HepG2 (cell line): ENCODE data around the gene TUBA4A. TPM values are rescaled to one million over a fixed set of nuclear protein-coding genes. Genes with fewer than 3 reads are reported as not detected.

Experiments
- ATF1 ChIP-seq: IDR thresholded peaks from 2 replicates; pipeline ENCODE4 v1.6.1; 2016; ENCODE audit warnings: mild to moderate bottlenecking, control low read depth
- BCL6 ChIP-seq: IDR thresholded peaks from 2 replicates; pipeline ENCODE4 v1.6.1; 2016; ENCODE audit warnings: missing genetic modification reagents, missing compliant biosample characterization
- CBFB ChIP-seq: sonication (generic); formaldehyde crosslinking; IDR thresholded peaks from 2 replicates; pipeline ENCODE4 v1.4.0; 2020; ENCODE audit warnings: missing genetic modification reagents
- CHD2 ChIP-seq: IDR thresholded peaks from 2 replicates; pipeline ENCODE4 v1.6.1; 2011; ENCODE audit warnings: low read depth, low read length, improper control_type of control experiment
- EHMT2 ChIP-seq: fragments of 200-600 bp; sonication (generic); IDR thresholded peaks from 2 replicates; pipeline ENCODE4 v1.7.0; 2017; ENCODE audit warnings: antibody characterized with exemption, low read depth, low read length, borderline replicate concordance
- FOXP1 ChIP-seq, 2 experiments: fragments of 450-650 bp in 1 of 2; IDR thresholded peaks; 2 replicates each; pipeline ENCODE4 v1.6.1; 2017 to 2018; ENCODE audit warnings: antibody characterized with exemption in 1 of 2
- GABPA ChIP-seq, 2 experiments: IDR thresholded peaks; 2 replicates each; pipeline ENCODE4 v1.6.1; 2011 to 2016; ENCODE audit warnings: low read depth in 2 of 2, low read length in 1 of 2, missing biosample characterization in 1 of 2, missing genetic modification characterization in 1 of 2
- KDM6A ChIP-seq: IDR thresholded peaks from 2 replicates; pipeline ENCODE4 v1.6.1; 2016; ENCODE audit warnings: low read depth
- KMT2B ChIP-seq: IDR thresholded peaks from 2 replicates; pipeline ENCODE4 v1.6.1; 2016; ENCODE audit warnings: missing genetic modification reagents, missing compliant biosample characterization
- MED8 ChIP-seq: sonication (generic); formaldehyde crosslinking; IDR thresholded peaks from 2 replicates; pipeline ENCODE4 v1.8.1; 2023; ENCODE audit warnings: mild to moderate bottlenecking, missing genetic modification reagents; ENCODE audit not compliant: insufficient replicate concordance
- MTF1 ChIP-seq: sonication (generic); formaldehyde crosslinking; IDR thresholded peaks from 2 replicates; pipeline ENCODE4 v1.5.0; 2020; ENCODE audit warnings: missing genetic modification reagents
- NBN ChIP-seq: fragments of 450-650 bp; conservative IDR thresholded peaks from 2 replicates; pipeline ENCODE4 v1.6.1; 2017
- NONO ChIP-seq, 2 experiments: fragments of 450-650 bp in 1 of 2; sonication (generic) in 1 of 2; formaldehyde crosslinking in 1 of 2; IDR thresholded peaks in 1 of 2; conservative IDR thresholded peaks in 1 of 2; 2 replicates each; pipeline versions ENCODE4 v1.6.1 to v1.8.0; 2017 to 2022; ENCODE audit warnings: mild to moderate bottlenecking in 1 of 2, missing genetic modification reagents in 1 of 2, moderate library complexity in 1 of 2
- POGZ ChIP-seq: sonication (generic); formaldehyde crosslinking; IDR thresholded peaks from 2 replicates; pipeline ENCODE4 v1.4.0; 2020; ENCODE audit warnings: mild to moderate bottlenecking, missing genetic modification reagents
- SAFB2 ChIP-seq: sonication (generic); formaldehyde crosslinking; IDR thresholded peaks from 2 replicates; pipeline ENCODE4 v1.5.1; 2020; ENCODE audit warnings: missing genetic modification reagents, low read depth, mild to moderate bottlenecking, borderline replicate concordance
- SALL2 ChIP-seq: sonication (generic); formaldehyde crosslinking; IDR thresholded peaks from 2 replicates; pipeline ENCODE4 v1.8.1; 2023; ENCODE audit warnings: mild to moderate bottlenecking, missing genetic modification reagents, inconsistent platforms
- SRSF9 ChIP-seq: fragments of 200-400 bp; formaldehyde crosslinking; IDR thresholded peaks from 2 replicates; pipeline ENCODE4 v1.6.1; 2018; ENCODE audit warnings: borderline replicate concordance, mild to moderate bottlenecking, low read depth, low read length; ENCODE audit not compliant: insufficient read depth, poor library complexity, severe bottlenecking
- SSRP1 ChIP-seq: IDR thresholded peaks from 2 replicates; pipeline ENCODE4 v1.6.1; 2016; ENCODE audit warnings: control low read depth
- STAG1 ChIP-seq: sonication (generic); formaldehyde crosslinking; IDR thresholded peaks from 2 replicates; pipeline ENCODE4 v1.4.0; 2020; ENCODE audit warnings: missing genetic modification reagents
- ZNF207 ChIP-seq: fragments of 450-650 bp; IDR thresholded peaks from 2 replicates; pipeline ENCODE4 v1.6.1; 2016; ENCODE audit warnings: antibody characterized with exemption, borderline replicate concordance
- ZNF3 ChIP-seq: IDR thresholded peaks from 2 replicates; pipeline ENCODE4 v1.7.0; 2017; ENCODE audit warnings: inconsistent platforms
- ZNF547 ChIP-seq: sonication (generic); formaldehyde crosslinking; IDR thresholded peaks from 2 replicates; pipeline ENCODE4 v1.5.1; 2020; ENCODE audit warnings: mild to moderate bottlenecking, missing genetic modification reagents
- ZNF780A ChIP-seq: sonication (generic); formaldehyde crosslinking; IDR thresholded peaks from 2 replicates; pipeline ENCODE4 v1.8.0; 2022; ENCODE audit warnings: mild to moderate bottlenecking, missing genetic modification reagents, moderate library complexity
- polyA plus RNA-seq, 8 experiments: library from polyadenylated mRNA; depleted of rRNA in 3 of 8; stranded (reverse) in 7 of 8; unstranded in 1 of 8; fragments of >200 nt; fragmentation: Illumina TruSeq in 4 of 8; extraction: Trizol in 4 of 8; gene quantifications; 2 replicates each; pipeline versions ENCODE4 v1.2.1 to v1.2.3, GENCODE V29; 2011 to 2016; ENCODE audit warnings: low read depth in 4 of 8, missing spikeins in 1 of 8, mixed read lengths in 1 of 8; ENCODE audit not compliant: insufficient read depth in 1 of 8
- total RNA-seq, 5 experiments: library from RNA; depleted of rRNA; stranded (reverse); fragments of >200 nt; fragmentation: Illumina TruSeq; extraction: Trizol; gene quantifications; 2 replicates each; pipeline ENCODE4 v1.2.3, GENCODE V29; 2016; ENCODE audit warnings: low read depth in 1 of 5
- TF ChIP-seq, protein P1 (sequence below): sonication (generic); formaldehyde crosslinking; IDR thresholded peaks from 2 replicates; pipeline ENCODE4 v1.4.0; 2020; ENCODE audit warnings: missing genetic modification reagents
- TF ChIP-seq, protein P2 (sequence below): sonication (generic); formaldehyde crosslinking; IDR thresholded peaks from 2 replicates; pipeline ENCODE4 v1.8.1; 2022; ENCODE audit warnings: mild to moderate bottlenecking, missing genetic modification reagents

Gene TUBA4A
- total and polyA plus RNA-seq, 2 of the 13 experiments (the other 11 are each of a cell fraction or from before 2014, with no cell fraction given) = 1.3 to 12.7 TPM

DNA sequence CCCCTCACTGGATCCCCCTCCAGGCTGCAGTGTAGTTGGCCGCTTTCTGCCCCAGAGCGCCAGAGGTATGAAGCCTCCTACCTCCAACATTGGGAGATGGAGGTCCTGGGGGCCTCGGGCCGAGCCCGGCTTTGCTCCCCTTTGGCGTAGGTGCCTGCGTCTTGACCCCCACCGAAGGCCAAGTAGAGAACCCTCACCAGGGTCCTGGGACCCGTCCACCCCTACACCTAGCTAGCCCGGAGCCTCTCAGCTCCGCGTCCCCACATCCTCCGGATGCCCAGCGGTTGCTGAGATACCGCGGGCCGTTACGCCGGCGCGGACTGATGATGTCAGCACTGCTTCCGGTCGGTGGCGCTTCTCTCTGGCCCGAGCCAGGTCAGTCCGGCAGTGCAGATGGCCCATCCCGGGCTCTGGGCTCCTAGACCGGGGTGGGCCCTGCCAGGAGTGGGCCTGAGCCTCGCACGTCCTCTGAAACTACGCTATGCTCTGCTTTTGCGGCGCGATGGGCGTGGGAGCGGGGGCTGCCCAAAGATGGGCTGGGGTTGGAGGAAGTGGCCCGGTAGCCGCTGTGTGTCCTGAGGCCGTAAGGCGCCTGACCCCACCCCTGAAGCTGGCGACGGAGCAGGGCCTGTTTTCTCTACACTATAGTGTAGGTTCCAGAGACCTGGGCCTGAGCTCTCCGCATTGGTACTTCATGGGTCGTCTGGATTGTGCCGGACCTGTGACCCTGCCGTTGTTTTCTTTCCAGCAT, 8.4 kb downstream of the TUBA4A start, which contains the start of the genes GLB1L and STK16 (continued):
- no peak for TF ChIP-seq ZNF207
- TF ChIP-seq NONO (IDR thresholded peaks at IDR 0.05) = no peak
- TF ChIP-seq NONO (CRISPR knock-in tag; conservative IDR thresholded peaks at IDR 0.05) = peak; percentile 98
- 0 out of 2 replicates have a peak, but pooled peaks have one; percentile 41 for TF ChIP-seq MTF1 (CRISPR knock-in tag)
- peak; percentile 87; the same call in 1 of the 2 replicates for TF ChIP-seq SAFB2 (CRISPR knock-in tag)
- TF ChIP-seq GABPA (IDR thresholded peaks at IDR 0.05; ENCODE audit: low read depth, low read length) = no peak
- TF ChIP-seq GABPA (CRISPR knock-in tag; IDR thresholded peaks at IDR 0.05; ENCODE audit: low read depth) = peak; percentile 99
- TF ChIP-seq, protein P1, sequence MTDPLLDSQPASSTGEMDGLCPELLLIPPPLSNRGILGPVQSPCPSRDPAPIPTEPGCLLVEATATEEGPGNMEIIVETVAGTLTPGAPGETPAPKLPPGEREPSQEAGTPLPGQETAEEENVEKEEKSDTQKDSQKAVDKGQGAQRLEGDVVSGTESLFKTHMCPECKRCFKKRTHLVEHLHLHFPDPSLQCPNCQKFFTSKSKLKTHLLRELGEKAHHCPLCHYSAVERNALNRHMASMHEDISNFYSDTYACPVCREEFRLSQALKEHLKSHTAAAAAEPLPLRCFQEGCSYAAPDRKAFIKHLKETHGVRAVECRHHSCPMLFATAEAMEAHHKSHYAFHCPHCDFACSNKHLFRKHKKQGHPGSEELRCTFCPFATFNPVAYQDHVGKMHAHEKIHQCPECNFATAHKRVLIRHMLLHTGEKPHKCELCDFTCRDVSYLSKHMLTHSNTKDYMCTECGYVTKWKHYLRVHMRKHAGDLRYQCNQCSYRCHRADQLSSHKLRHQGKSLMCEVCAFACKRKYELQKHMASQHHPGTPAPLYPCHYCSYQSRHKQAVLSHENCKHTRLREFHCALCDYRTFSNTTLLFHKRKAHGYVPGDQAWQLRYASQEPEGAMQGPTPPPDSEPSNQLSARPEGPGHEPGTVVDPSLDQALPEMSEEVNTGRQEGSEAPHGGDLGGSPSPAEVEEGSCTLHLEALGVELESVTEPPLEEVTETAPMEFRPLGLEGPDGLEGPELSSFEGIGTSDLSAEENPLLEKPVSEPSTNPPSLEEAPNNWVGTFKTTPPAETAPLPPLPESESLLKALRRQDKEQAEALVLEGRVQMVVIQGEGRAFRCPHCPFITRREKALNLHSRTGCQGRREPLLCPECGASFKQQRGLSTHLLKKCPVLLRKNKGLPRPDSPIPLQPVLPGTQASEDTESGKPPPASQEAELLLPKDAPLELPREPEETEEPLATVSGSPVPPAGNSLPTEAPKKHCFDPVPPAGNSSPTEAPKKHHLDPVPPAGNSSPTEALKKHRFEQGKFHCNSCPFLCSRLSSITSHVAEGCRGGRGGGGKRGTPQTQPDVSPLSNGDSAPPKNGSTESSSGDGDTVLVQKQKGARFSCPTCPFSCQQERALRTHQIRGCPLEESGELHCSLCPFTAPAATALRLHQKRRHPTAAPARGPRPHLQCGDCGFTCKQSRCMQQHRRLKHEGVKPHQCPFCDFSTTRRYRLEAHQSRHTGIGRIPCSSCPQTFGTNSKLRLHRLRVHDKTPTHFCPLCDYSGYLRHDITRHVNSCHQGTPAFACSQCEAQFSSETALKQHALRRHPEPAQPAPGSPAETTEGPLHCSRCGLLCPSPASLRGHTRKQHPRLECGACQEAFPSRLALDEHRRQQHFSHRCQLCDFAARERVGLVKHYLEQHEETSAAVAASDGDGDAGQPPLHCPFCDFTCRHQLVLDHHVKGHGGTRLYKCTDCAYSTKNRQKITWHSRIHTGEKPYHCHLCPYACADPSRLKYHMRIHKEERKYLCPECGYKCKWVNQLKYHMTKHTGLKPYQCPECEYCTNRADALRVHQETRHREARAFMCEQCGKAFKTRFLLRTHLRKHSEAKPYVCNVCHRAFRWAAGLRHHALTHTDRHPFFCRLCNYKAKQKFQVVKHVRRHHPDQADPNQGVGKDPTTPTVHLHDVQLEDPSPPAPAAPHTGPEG (CRISPR knock-in tag) = peak; percentile 63
- no peak for TF ChIP-seq FOXP1 (IDR thresholded peaks at IDR 0.05)
- TF ChIP-seq FOXP1 (CRISPR knock-in tag; IDR thresholded peaks at IDR 0.05) = no peak; the same call in 1 of the 2 replicates
- no peak for TF ChIP-seq ZNF780A (CRISPR knock-in tag)
- no peak for TF ChIP-seq SRSF9
- no peak for TF ChIP-seq EHMT2
- TF ChIP-seq KDM6A (CRISPR knock-in tag) = peak; percentile 19; the same call in 1 of the 2 replicates
- TF ChIP-seq KMT2B = peak; percentile 94; the same call in 1 of the 2 replicates
- peak; percentile 46 for TF ChIP-seq MED8 (CRISPR knock-in tag)
- TF ChIP-seq, protein P2, sequence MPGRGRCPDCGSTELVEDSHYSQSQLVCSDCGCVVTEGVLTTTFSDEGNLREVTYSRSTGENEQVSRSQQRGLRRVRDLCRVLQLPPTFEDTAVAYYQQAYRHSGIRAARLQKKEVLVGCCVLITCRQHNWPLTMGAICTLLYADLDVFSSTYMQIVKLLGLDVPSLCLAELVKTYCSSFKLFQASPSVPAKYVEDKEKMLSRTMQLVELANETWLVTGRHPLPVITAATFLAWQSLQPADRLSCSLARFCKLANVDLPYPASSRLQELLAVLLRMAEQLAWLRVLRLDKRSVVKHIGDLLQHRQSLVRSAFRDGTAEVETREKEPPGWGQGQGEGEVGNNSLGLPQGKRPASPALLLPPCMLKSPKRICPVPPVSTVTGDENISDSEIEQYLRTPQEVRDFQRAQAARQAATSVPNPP (CRISPR knock-in tag) = no peak
- TF ChIP-seq CHD2 = no peak
- peak; percentile 87 for TF ChIP-seq CBFB (CRISPR knock-in tag)
- TF ChIP-seq NBN = no peak
- TF ChIP-seq ZNF3 (CRISPR knock-in tag) = 0 out of 2 replicates have a peak, but pooled peaks have one; percentile 19
- TF ChIP-seq SALL2 (CRISPR knock-in tag) = peak; percentile 95
- TF ChIP-seq BCL6 (CRISPR knock-in tag) = peak; percentile 60
- peak; percentile 91 for TF ChIP-seq SSRP1 (CRISPR knock-in tag)
- TF ChIP-seq STAG1 (CRISPR knock-in tag) = no peak; the same call in 1 of the 2 replicates
- TF ChIP-seq POGZ = peak; percentile 94
- TF ChIP-seq ATF1 = peak; percentile 99
- TF ChIP-seq ZNF547 (CRISPR knock-in tag) = peak; percentile 91
